HUES6 (cell line): ENCODE results near the gene TRAP1.

Source experiments
- H3K27ac ChIP-seq: 2 replicates; pipeline ENCODE4 v1.7.0; 2013; ENCODE audit warnings: low read depth, mild to moderate bottlenecking, low read length, inconsistent platforms
- H3K27me3 ChIP-seq: 2 replicates; pipeline ENCODE4 v1.6.1; 2013; ENCODE audit warnings: low read length; ENCODE audit not compliant: control insufficient read depth, insufficient read depth
- H3K36me3 ChIP-seq: 2 replicates; pipeline ENCODE4 v1.6.1; 2013; ENCODE audit warnings: low read length; ENCODE audit not compliant: control insufficient read depth, insufficient read depth
- H3K4me1 ChIP-seq: 2 replicates; pipeline ENCODE4 v1.6.1; 2013; ENCODE audit warnings: low read length; ENCODE audit not compliant: control insufficient read depth, insufficient read depth
- H3K4me3 ChIP-seq: 2 replicates; pipeline ENCODE4 v1.5.1; 2013; ENCODE audit warnings: low read depth, low read length
- H3K9ac ChIP-seq: one replicate; pipeline ENCODE4 v1.6.1; 2013; ENCODE audit warnings: mild to moderate bottlenecking, low read length
- H3K9me3 ChIP-seq: 2 replicates; pipeline ENCODE4 v1.6.1; 2013; ENCODE audit warnings: low read depth, low read length; ENCODE audit not compliant: control insufficient read depth, insufficient read depth

The TRAP1 gene

DNA sequence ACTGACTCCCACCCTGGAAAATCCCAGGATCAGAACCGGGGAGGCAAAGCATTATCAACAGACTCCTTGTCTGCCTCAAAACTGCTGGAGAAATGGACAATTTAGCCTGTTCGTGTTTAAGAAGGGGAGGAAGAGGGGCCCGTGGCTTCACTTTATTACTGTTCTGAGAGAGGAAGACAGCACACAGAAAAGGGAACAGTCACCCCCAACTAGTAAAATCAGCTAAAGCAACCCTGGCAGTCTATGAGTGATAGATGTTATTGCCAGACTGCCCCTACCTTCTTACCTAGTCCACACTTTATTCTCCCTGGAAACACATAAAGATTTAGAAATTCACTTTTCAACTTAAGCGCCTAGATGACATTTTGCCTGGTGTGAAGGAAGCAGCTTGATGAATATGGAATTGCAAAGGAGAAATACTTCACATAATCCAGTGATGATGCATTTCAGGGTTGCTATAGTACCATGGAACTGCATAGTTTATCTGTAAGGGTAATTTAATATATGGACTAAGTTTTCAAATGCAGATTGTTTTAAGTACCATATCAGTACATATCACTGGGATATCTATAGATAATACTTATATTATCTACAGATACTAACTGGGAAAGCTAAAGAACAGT is 36.9 kb upstream of the TRAP1 start:
- Histone ChIP-seq H3K4me1 (no peaks in the 10 kb centered on the region), H3K9ac (no peak overlapping the region), H3K4me3 (no peak overlapping the region), H3K9me3 (no peaks in the 10 kb centered on the region), H3K27ac (no peak overlapping the region), H3K27me3 (no peaks in the 10 kb centered on the region), H3K36me3 (peaks cover 83% of the 10 kb centered on the region)

DNA sequence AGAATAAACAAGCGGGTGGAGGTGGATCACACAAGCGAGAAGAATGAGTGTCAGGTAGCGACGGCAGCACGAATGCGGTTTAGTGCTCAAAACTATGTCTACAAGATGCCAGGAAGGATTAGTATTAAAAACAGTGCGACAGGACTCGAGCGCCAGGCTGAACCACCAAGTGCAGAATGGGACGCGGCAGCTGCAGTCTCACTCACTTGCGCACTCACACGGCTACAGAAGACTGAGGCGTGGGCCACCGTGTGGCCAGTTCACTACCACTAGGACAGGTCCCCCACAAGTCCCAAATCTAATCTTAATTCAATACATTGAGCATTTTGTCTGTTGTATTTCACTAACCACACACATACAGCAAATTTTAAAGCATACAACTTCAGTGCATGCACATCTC is 35.7 kb upstream of the TRAP1 start:
- Histone ChIP-seq H3K27me3 (no peaks in the 10 kb centered on the region), H3K9me3 (no peaks in the 10 kb centered on the region), H3K27ac (no peak overlapping the region), H3K36me3 (peaks cover 77% of the 10 kb centered on the region), H3K4me3 (no peak overlapping the region), H3K9ac (no peak overlapping the region), H3K4me1 (no peaks in the 10 kb centered on the region)

DNA sequence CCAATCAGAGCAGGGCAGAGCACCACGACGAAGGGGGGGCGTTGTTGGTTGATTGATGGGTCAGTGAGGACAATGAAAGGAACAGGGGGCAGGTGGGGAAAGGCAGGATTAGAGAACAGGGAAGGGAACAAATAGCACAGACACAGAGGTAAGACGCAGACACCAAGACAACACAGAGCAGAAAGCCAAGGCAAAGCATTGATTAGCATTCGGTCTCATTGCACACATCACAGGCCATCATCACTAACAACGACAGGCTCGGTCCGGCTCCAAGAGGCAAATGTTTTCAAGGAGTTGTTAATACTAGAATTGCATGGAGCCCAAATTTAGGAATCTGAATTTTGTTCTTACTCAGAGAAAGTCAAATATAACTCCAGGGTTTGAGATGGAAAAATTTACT is 34.6 kb upstream of the TRAP1 start:
- Histone ChIP-seq H3K36me3 (peaks cover 73% of the 10 kb centered on the region), H3K4me3 (no peak overlapping the region), H3K27me3 (no peaks in the 10 kb centered on the region), H3K4me1 (no peaks in the 10 kb centered on the region), H3K27ac (no peak overlapping the region), H3K9ac (no peak overlapping the region), H3K9me3 (no peaks in the 10 kb centered on the region)

DNA sequence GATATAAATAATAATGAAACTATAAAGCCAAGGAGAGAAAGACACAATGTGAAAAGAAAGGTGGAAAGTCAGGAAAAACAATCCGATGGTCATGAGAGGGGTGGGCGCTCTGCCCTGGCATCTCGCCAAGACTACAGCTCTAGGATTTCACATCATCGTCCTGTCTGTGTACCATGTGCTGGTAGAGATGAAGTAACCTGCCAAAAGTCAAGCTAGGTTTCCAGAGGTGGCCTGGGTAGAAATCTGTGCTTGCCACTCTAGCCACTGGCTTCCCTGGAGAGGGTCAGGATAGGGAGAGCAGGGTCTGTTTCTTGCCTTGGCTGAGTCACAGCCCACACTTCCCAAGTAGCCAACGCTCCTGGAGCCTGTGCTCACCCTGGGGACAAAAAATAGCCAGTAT is 31.0 kb upstream of the TRAP1 start:
- peaks cover 73% of the 10 kb centered on the region for H3K36me3 ChIP-seq
- no peaks in the 10 kb centered on the region for H3K27me3 ChIP-seq
- no peaks in the 10 kb centered on the region for H3K4me1 ChIP-seq
- H3K9ac ChIP-seq: no peak overlapping the region
- no peak overlapping the region for H3K27ac ChIP-seq
- H3K9me3 ChIP-seq: no peaks in the 10 kb centered on the region
- no peak overlapping the region for H3K4me3 ChIP-seq

DNA sequence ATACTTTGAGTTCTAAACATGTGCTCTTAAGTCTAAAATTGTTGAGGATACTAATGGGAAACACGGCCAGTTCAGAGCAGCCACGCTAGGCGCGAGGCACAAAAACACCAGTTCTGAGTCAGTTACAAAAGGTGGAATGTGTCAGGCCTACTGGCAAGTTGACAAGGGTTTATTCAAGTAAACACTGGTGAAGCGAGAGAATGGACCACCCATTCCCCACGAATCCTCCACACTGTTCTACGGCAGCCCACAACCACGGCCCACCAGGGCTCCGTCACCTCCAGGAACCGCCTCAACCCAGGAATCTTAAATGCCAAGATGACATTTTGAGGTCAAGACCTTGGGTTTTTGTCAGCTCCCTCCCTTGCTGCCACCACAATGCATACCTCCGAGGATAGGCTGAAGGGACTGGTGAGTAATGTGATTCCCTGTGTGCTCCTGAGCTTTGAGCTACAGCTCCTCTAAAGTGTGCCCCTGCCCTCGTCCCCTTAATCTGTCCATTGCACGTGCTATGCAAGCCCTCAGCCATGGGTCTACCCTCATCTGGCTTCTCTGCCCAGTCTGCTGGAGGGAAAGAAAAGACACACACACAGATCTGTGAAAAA is 28.5 kb upstream of the TRAP1 start:
- Histone ChIP-seq H3K4me1 (no peaks in the 10 kb centered on the region), H3K27me3 (no peaks in the 10 kb centered on the region), H3K4me3 (no peak overlapping the region), H3K9ac (no peak overlapping the region), H3K36me3 (peaks cover 80% of the 10 kb centered on the region), H3K9me3 (no peaks in the 10 kb centered on the region), H3K27ac (no peak overlapping the region)

DNA sequence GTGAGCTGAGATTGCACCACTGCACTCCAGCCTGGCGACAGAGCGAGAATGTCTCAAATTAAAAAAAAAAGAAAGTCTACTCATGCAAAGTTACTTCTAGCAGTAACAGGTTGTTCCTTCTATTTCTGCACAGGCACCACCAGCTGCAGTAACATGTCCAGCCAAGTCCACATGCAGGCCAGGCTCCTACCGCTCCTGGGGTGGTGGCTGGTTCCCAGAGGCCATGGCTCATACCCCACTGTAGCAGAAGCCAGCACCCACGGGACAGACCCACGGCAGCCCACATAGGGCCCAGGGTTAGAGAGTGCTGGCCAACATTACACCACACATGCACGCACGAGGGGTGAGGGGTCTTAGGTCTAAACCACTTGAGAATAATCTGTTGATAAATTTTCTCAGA is 26.7 kb upstream of the TRAP1 start:
- H3K9me3 ChIP-seq: no peaks in the 10 kb centered on the region
- no peak overlapping the region for H3K9ac ChIP-seq
- no peak overlapping the region for H3K4me3 ChIP-seq
- 0 out of 2 replicates have a peak overlapping the region, but pooled peaks have one; percentile 69 for H3K27ac ChIP-seq
- H3K4me1 ChIP-seq: no peaks in the 10 kb centered on the region
- peaks cover 85% of the 10 kb centered on the region for H3K36me3 ChIP-seq
- H3K27me3 ChIP-seq: no peaks in the 10 kb centered on the region

DNA sequence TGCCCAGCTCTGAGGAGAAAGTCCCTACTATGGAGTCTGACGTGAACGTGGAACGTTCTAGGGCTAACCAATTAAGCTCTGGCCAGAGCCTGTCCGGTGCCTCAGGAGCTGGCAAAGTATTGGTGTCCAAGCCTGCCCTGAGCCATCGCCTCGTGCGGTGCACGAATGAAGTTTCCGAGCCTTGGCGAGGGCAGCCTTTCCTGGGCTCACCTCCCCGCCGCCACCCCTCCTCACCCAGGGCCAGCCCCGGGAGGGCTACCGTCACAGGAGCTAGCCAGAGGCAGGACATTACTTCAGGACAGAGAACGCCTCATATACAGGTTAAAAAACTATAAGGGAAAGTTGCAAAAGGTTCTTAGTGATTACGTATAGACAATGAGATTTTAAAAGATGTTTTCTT is 23.6 kb upstream of the TRAP1 start:
- Histone ChIP-seq H3K9me3 (no peaks in the 10 kb centered on the region), H3K36me3 (peaks cover 85% of the 10 kb centered on the region), H3K27ac (no peak overlapping the region), H3K4me3 (no peak overlapping the region), H3K9ac (no peak overlapping the region), H3K4me1 (no peaks in the 10 kb centered on the region; the same call in 1 of the 2 replicates), H3K27me3 (no peaks in the 10 kb centered on the region)

DNA sequence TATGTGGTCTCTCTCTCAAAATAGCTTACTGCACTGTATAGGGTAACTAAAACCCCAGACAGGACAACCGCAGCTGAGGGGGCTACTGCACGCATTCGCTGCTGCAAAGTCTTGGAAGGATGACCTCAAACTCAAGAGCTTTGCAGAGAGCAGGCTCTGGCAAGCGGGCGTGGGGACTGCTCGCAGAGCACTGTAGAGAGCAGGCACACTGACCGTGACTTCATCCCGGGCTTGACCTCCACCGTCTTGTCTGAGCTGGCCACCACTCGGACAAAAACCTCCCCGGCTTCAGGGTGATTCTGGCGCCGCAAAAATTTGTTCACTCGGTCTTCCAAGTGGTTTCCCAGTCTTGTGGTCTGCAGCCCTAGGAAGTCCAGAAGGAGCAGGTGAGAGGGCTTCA is 22.9 kb upstream of the TRAP1 start:
- Histone ChIP-seq H3K36me3 (peaks cover 85% of the 10 kb centered on the region), H3K9me3 (no peaks in the 10 kb centered on the region), H3K27ac (no peak overlapping the region), H3K4me3 (no peak overlapping the region), H3K4me1 (no peaks in the 10 kb centered on the region; the same call in 1 of the 2 replicates), H3K27me3 (no peaks in the 10 kb centered on the region), H3K9ac (no peak overlapping the region)

DNA sequence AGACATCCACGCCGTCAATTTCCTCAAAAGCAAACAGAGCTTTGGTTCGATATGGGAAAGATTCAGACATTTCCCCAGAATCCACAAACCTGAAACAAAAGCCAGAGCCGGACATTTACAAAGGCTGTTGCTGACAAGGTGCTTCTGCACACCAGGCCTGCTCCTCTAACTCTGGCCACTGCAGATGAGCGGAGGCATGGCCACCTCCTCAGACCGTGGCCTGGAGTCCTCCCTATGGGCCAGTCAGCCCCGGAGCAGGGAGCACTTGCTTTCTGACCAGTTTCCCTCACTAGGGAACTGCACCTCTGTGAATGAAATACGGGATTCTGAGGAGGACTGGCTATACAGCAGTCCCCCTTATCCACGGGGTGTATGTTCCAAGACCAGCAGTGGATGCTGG is 22.3 kb upstream of the TRAP1 start:
- Histone ChIP-seq H3K27me3 (no peaks in the 10 kb centered on the region), H3K36me3 (peaks cover 85% of the 10 kb centered on the region), H3K4me3 (no peak overlapping the region), H3K4me1 (no peaks in the 10 kb centered on the region; the same call in 1 of the 2 replicates), H3K9me3 (no peaks in the 10 kb centered on the region), H3K27ac (no peak overlapping the region), H3K9ac (no peak overlapping the region)

DNA sequence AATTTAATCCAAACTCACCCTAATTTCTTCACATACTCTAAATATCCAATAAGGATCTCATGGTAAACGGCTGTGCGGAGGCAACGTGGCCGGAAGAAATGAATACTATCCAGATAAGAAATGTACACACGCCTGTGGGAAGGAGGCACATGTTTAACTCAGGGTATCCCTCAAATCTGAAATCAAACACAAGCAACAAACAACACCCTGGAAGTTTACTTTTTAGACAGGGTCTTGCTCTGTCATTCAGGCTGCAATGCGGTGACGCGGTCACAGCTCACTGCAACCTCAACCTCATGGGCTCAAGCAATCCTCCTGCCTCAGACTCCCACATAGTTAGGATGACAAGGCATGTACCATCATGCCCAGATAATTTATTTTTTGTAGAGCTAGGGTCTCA is 21.2 kb upstream of the TRAP1 start:
- no peak overlapping the region for H3K4me3 ChIP-seq
- H3K36me3 ChIP-seq: peaks cover 84% of the 10 kb centered on the region

DNA sequence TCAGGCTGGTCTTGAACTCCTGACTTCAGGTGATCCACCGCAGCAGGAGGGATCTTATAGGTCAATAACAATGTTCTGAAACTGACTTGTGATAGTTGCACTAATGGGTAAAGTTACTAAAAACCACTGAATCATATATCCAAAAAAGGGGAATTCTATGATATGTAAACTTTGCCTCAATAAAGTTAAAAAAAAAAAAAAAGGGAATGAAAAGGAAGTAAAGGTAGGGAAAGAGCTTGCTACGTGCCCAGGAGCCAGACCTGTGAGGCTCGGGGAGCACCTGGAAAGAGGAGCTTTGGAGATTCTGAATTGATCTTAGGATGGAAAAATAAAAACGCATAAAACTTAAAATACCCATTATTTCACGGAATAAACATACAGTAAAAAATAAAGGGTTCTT is 20.8 kb upstream of the TRAP1 start:
- no peak overlapping the region for H3K27ac ChIP-seq
- H3K4me3 ChIP-seq: no peak overlapping the region
- H3K36me3 ChIP-seq: peaks cover 84% of the 10 kb centered on the region
- no peak overlapping the region for H3K9ac ChIP-seq
- no peaks in the 10 kb centered on the region; the same call in 1 of the 2 replicates for H3K4me1 ChIP-seq
- no peaks in the 10 kb centered on the region for H3K9me3 ChIP-seq
- H3K27me3 ChIP-seq: no peaks in the 10 kb centered on the region

More for the DNA sequence above, 21.2 kb upstream of the TRAP1 start:
- Histone ChIP-seq H3K27ac (no peak overlapping the region), H3K9ac (no peak overlapping the region), H3K27me3 (no peaks in the 10 kb centered on the region), H3K9me3 (no peaks in the 10 kb centered on the region), H3K4me1 (no peaks in the 10 kb centered on the region; the same call in 1 of the 2 replicates)
